ENCODE measurements around the gene OR5B3.
"Not testable (repeated sequence)": the region's sequence is repeated elsewhere in the genome, so short reads cannot be mapped to it uniquely, and the experiment has no call there.

OR5B3 gene

GRCh38 chr11:58406774-58407173 lies at the start of gene OR5B3:
Gene OR5B3, minus strand, starts transcription at chr11:58406874. Its CDS starts 3,465 bp downstream, at chr11:58403409.
- DNase-seq (ENCODE audit: low read depth in 2 of 2): no peak

- DNase-seq (ENCODE audit: low read depth in 2 of 2): no peak
Measured at GRCh38 chr11:58451585-58451984, 44.9 kb upstream of the OR5B3 start.

- no peak for DNase-seq (ENCODE audit: low read depth in 2 of 2)
Measured at GRCh38 chr11:58446294-58446693, 39.6 kb upstream of the OR5B3 start.

GRCh38 chr11:58444300-58444699 lies 37.6 kb upstream of the OR5B3 start:
- DNase-seq (ENCODE audit: low read depth in 2 of 2): no peak

- no peak for DNase-seq (ENCODE audit: low read depth in 2 of 2)
Measured at GRCh38 chr11:58442136-58442535, 35.5 kb upstream of the OR5B3 start, which contains the start of gene OR5B12. Gene OR5B12, minus strand, starts transcription at chr11:58442236. Its CDS starts 2,085 bp downstream, at chr11:58440151.

- DNase-seq (ENCODE audit: low read depth in 2 of 2): no peak
Measured at GRCh38 chr11:58438486-58438885, 31.8 kb upstream of the OR5B3 start.

- no peak for DNase-seq (ENCODE audit: low read depth in 2 of 2)
Measured at GRCh38 chr11:58434217-58434616, 27.5 kb upstream of the OR5B3 start.

- no peak for DNase-seq (ENCODE audit: low read depth in 2 of 2)
Measured at GRCh38 chr11:58433638-58434203, 27.0 kb upstream of the OR5B3 start.

- DNase-seq (ENCODE audit: low read depth in 2 of 2): no peak
Measured at GRCh38 chr11:58429273-58429672, 22.6 kb upstream of the OR5B3 start.

- no peak for DNase-seq (ENCODE audit: low read depth in 2 of 2)
Measured at GRCh38 chr11:58428021-58428420, 21.3 kb upstream of the OR5B3 start, which contains the start of gene OR5B2. Gene OR5B2, minus strand, starts transcription at chr11:58428121. Its CDS starts 4,860 bp downstream, at chr11:58423261.

- not testable (repeated sequence) for DNase-seq (ENCODE audit: low read depth in 2 of 2)
Measured at GRCh38 chr11:58399622-58400021, 7.1 kb downstream of the OR5B3 start.

- no peak for DNase-seq (ENCODE audit: low read depth in 2 of 2)
Measured at GRCh38 chr11:58395581-58395980, 11.1 kb downstream of the OR5B3 start.

GRCh38 chr11:58394195-58394594 lies 12.5 kb downstream of the OR5B3 start:
- DNase-seq (ENCODE audit: low read depth in 2 of 2): no peak

GRCh38 chr11:58392746-58393145 lies 13.9 kb downstream of the OR5B3 start:
- no peak for DNase-seq (ENCODE audit: low read depth in 2 of 2)

GRCh38 chr11:58391879-58392278 lies 14.8 kb downstream of the OR5B3 start:
- DNase-seq (ENCODE audit: low read depth in 2 of 2): no peak

- DNase-seq (ENCODE audit: low read depth in 2 of 2): no peak
Measured at GRCh38 chr11:58390551-58391063, 16.1 kb downstream of the OR5B3 start.

GRCh38 chr11:58358969-58359368 lies 47.7 kb downstream of the OR5B3 start, which contains the start of gene OR5B17:
Gene OR5B17, minus strand, starts transcription at chr11:58359069. Its CDS starts 0 bp downstream, at chr11:58359069.
- no peak for DNase-seq (ENCODE audit: low read depth in 2 of 2)

GRCh38 chr11:58354727-58355126 lies 51.9 kb downstream of the OR5B3 start:
- DNase-seq (ENCODE audit: low read depth in 2 of 2): no peak
